Measurements from ENCODE around the gene FAM20B.
A peak's percentile ranks its signal among the peaks of the same experiment; 100 is the strongest.

Gene FAM20B

GRCh38 chr1:179082333-179082998, 56.8 kb downstream of the FAM20B start:
- no peak for TF ChIP-seq ZNF274 (IDR thresholded peaks at IDR 0.05; ENCODE audit: low read depth, low read length)
- H3K4me3 ChIP-seq (ENCODE audit: low read length) = peak overlapping the region; percentile 82

- H3K4me3 ChIP-seq (ENCODE audit: low read length) = peak overlapping the region; percentile 82
- no peak for TF ChIP-seq ZNF274 (IDR thresholded peaks at IDR 0.05; ENCODE audit: low read depth, low read length)
Observed at GRCh38 chr1:179082999-179083335, 57.3 kb downstream of the FAM20B start.

- H3K4me3 ChIP-seq (ENCODE audit: low read length) = peak overlapping the region; percentile 82
- no peak for TF ChIP-seq ZNF274 (IDR thresholded peaks at IDR 0.05; ENCODE audit: low read depth, low read length)
Observed at GRCh38 chr1:179083533-179083932, 57.8 kb downstream of the FAM20B start.

DNA sequence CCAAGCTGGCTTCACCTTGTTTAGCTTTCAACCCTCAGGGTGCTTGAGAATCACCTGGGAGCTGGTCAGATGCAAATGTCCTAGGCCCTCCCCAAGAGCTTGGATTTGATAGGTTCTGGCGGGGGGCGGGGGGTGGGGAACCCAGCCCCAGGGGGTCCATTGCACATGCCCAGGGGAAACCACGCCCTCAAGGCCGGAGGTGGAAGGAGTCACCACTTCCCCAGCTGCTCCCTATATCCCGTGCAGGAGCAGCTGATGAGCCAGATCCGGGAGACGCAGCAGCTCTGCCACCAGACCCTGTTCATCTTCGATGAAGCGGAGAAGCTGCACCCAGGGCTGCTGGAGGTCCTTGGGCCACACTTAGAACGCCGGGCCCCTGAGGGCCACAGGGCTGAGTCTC, 62.0 kb downstream of the FAM20B start:
- no peak for TF ChIP-seq ZNF274 (IDR thresholded peaks at IDR 0.05; ENCODE audit: low read depth, low read length)
- H3K4me3 ChIP-seq (ENCODE audit: low read length) = no peak overlapping the region

- H3K4me3 ChIP-seq (ENCODE audit: low read length) = no peak overlapping the region
- no peak for TF ChIP-seq ZNF274 (IDR thresholded peaks at IDR 0.05; ENCODE audit: low read depth, low read length)
Observed at GRCh38 chr1:179089827-179090482, 64.3 kb downstream of the FAM20B start.

DNA sequence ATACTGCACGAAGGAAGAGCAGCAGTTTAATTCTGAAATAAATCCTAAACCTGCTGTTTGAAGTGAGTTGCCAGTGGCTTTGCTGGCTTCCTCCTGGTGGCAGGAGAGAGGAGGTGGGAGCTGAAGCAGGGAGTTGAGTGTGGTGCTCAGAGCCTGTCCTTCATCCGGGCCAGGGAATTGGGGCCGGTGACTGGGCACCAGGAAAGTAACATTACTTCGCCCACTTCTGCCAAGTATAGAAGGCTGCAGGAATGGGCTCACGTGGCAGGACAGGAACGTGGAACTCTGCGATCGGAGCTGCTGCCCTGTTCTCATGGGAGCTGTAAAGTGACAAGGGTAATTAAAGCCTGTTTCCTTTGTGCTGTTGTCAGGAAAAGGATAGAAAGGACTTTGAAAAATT, 64.8 kb downstream of the FAM20B start:
- TF ChIP-seq ZNF274 (IDR thresholded peaks at IDR 0.05; ENCODE audit: low read depth, low read length) = no peak

GRCh38 chr1:179090923-179091322, 65.2 kb downstream of the FAM20B start:
- TF ChIP-seq ZNF274 (IDR thresholded peaks at IDR 0.05; ENCODE audit: low read depth, low read length) = no peak
- no peak overlapping the region for H3K4me3 ChIP-seq (ENCODE audit: low read length)

More for the DNA sequence above, 64.8 kb downstream of the FAM20B start:
- no peak overlapping the region for H3K4me3 ChIP-seq (ENCODE audit: low read length)

DNA sequence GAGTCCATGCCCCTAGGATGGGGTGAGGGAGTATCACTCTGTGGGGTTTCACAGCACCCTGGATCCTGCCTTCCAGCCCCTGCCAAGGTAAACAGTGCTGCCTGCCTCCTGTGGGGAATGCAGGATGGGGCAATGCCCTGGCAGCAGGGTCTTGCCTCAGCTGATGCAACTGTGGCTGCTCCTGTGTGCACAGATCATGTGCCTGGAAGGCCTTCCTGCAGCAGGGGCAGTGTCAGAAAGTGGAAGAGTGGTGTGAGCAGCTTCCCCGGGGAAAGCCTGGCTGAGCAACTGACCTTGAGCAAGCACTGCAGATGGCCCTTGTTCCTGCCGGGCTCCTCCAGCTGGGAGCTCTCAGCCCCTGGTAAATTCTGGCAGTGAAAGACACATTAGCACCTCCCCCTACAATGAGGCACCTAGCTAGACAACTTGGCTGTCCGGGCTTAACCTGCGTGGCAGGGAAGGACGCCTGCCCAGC, 66.0 kb downstream of the FAM20B start:
- no peak overlapping the region for H3K4me3 ChIP-seq (ENCODE audit: low read length)
- no peak for TF ChIP-seq ZNF274 (IDR thresholded peaks at IDR 0.05; ENCODE audit: low read depth, low read length)

DNA sequence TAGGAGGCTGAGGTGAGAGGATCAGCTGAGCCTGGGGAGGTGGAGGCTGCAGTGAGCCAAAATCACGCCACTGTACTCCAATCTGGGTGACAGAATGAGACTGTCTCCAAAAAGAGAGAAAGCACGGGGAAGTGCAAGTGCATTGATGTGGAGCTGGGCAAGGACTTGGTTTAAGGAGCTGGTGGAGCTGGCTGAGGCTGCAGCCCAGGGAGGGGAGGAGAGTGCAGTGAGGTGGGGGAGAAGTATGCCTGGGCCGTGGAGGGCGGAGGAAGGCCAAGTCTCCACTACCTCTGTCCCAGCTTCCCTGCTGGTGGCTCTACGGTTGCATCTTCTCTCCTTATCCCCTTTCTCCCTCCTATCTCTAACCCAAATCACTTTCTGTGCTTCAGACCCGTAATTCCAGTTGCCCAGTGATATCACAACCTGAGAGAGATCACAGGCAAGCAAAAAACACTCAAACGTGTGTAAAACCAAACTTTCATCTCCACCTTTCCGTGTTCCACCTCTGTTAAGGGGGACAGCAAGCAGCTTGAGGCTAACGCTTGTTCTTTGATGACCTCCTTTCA, 67.3 kb downstream of the FAM20B start:
- TF ChIP-seq ZNF274 (IDR thresholded peaks at IDR 0.05; ENCODE audit: low read depth, low read length) = no peak
- H3K4me3 ChIP-seq (ENCODE audit: low read length) = no peak overlapping the region

GRCh38 chr1:179094818-179095217, 69.1 kb downstream of the FAM20B start:
- H3K4me3 ChIP-seq (ENCODE audit: low read length) = no peak overlapping the region
- no peak for TF ChIP-seq ZNF274 (IDR thresholded peaks at IDR 0.05; ENCODE audit: low read depth, low read length)

DNA sequence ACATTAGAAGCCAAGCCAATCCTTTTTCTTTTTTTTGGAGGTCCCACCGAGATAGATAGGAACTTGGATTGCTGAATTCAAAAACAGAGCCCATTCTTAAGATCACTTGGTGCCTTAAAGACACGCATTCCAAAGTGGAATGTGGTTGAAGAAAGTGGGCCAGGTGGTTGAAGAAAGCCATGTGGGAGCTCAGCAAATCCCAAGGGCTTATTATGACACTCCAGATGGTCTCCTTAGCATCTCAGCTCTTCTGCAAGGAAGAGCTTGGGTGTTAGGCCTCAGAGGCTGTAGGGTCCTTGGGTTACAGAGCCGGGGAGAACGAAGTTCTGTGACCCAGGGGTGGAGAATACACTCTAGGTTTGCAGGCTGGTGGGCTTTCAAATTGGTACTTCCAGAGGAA, 69.7 kb downstream of the FAM20B start:
- H3K4me3 ChIP-seq (ENCODE audit: low read length) = no peak overlapping the region
- no peak for TF ChIP-seq ZNF274 (IDR thresholded peaks at IDR 0.05; ENCODE audit: low read depth, low read length)

DNA sequence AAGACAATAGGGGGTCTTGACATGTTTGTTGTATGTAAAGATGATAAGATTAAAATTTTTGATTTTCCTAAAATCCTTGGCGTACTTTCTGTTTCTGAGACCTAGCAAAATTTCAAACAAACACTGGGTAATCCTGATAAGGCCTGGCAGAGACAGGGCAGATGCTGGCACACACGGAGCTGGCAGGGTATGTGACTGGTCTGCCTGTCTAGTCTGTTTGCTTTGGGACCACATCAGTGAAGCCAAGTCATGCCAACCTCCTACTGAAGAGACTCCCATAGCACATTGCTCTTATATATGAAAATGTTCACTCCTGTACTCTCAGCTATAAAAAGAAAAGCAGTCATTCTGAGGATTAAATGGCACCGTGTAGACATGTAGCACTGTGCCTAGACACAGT, 70.2 kb downstream of the FAM20B start:
- no peak overlapping the region for H3K4me3 ChIP-seq (ENCODE audit: low read length)
- no peak for TF ChIP-seq ZNF274 (IDR thresholded peaks at IDR 0.05; ENCODE audit: low read depth, low read length)

GRCh38 chr1:179099891-179100290, 74.2 kb downstream of the FAM20B start:
- TF ChIP-seq ZNF274 (IDR thresholded peaks at IDR 0.05; ENCODE audit: low read depth, low read length) = no peak
- no peak overlapping the region for H3K4me3 ChIP-seq (ENCODE audit: low read length)

DNA sequence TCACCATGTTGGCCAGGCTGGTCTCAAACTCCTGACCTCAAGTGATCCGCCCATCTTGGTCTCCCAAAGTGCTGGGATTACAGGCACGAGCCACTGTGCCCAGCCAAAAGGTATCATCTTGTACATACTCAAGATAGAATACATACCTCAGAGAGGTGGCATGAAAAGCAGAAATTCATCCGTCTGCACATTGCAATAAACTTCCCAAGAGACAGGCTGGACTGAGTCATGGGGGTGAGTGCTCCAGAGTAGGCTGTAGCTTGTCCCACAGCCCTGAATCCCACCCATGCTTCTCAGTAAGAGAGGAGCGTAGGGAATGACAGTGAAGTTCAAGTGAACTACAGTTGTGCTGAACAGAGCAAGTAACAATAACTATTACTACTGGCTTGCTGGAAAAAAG, 75.9 kb downstream of the FAM20B start:
- no peak overlapping the region for H3K4me3 ChIP-seq (ENCODE audit: low read length)
- TF ChIP-seq ZNF274 (IDR thresholded peaks at IDR 0.05; ENCODE audit: low read depth, low read length) = no peak

DNA sequence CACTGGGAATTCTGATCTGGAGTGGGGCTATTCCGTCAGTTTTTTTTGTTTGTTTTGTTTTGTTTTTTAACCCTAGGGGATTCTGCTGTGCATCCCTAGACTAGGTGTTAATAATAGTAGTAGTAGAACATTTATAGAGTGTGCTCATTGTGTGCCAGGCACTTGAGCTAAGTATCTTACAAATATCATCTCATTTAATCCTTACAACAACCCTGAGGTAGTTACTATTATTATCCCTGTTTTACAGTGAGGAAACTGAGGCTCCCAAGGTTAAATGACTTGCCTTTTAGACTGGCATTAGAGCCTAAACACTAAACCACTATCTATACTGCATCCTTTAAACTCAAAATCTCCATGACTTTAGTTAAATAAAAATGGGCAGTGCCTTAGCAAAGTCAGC, 78.3 kb downstream of the FAM20B start:
- H3K4me3 ChIP-seq (ENCODE audit: low read length) = no peak overlapping the region
- no peak for TF ChIP-seq ZNF274 (IDR thresholded peaks at IDR 0.05; ENCODE audit: low read depth, low read length)

Data from GM08714 (cell line).